Lower leg skin (tissue), 4 donors: ENCODE measurements around the gene MBD4. TPM values are rescaled to one million over a fixed set of nuclear protein-coding genes. Genes with fewer than 3 reads are reported as not detected.

Experiments
- DNase-seq, 2 donors: peaks; one replicate each; pipeline ENCODE4 v3.0.0-alpha.2; 2019; ENCODE audit warnings: low spot score in 2 of 2
- H3K4me3 ChIP-seq: fragments of 200-600 bp; sonication (generic); 2 replicates; pipeline ENCODE4 v1.5.1; 2017; ENCODE audit warnings: mild to moderate bottlenecking, low read depth; ENCODE audit not compliant: poor library complexity, severe bottlenecking
- CTCF ChIP-seq, 3 donors: fragments of 450-650 bp; IDR thresholded peaks; one replicate each; pipeline ENCODE4 v1.5.1; 2016; ENCODE audit warnings: antibody characterized with exemption in 3 of 3, mild to moderate bottlenecking in 3 of 3, moderate library complexity in 2 of 3
- POLR2A ChIP-seq, 2 donors: fragments of 450-650 bp; IDR thresholded peaks; one replicate each; pipeline ENCODE4 v1.6.1; 2016 to 2017; ENCODE audit warnings: antibody characterized with exemption in 2 of 2, mild to moderate bottlenecking in 1 of 2, moderate library complexity in 1 of 2
- WGBS, 2 donors: methylation state at CpG; one replicate each; pipeline ENCODE4 v1.1.5; 2018; 5-methylcytosine and 5-hydroxymethylcytosine counted together
- intact Hi-C: fragments of 100-400 bp; cut with DNase I; formaldehyde crosslinking; loops from one replicate; pipeline ENCODE4 v1.15.0; 2023; ENCODE audit warnings: low total_unique reads
- total RNA-seq, 4 donors: library from RNA; depleted of rRNA; stranded (reverse); fragments of >200 nt; gene quantifications; one replicate each; pipeline ENCODE4 v1.1.0, GENCODE V29; 2016

Gene MBD4
- total RNA-seq, 4 donors from 2014 or later: 14.5 to 36.9 (median 18.4) TPM

GRCh38 chr3:129382366-129382765, 57.4 kb downstream of the MBD4 start:
- DNase-seq: no peak
- 84 to 89% methylated on average over 2 of the region's 2 CpGs for WGBS, 2 donors
- intact Hi-C loops: no loop called here
- no peak overlapping the region for H3K4me3 ChIP-seq
- no peak for TF ChIP-seq CTCF (IDR thresholded peaks at IDR 0.05)
- TF ChIP-seq POLR2A (IDR thresholded peaks at IDR 0.05): no peak

Other genes starting within 250 kb of the MBD4 start
- gene COPG1, start 190.3 kb downstream of the MBD4 start, total RNA-seq: 10 to 100 TPM; 69.2 to 95.2 (median 79.8) TPM
- 10 to 100 TPM; 25.2 to 34.9 (median 34.4) TPM for gene HMCES, start 161.1 kb downstream of the MBD4 start, total RNA-seq
- not detected for gene EFCAB12, start 11.3 kb downstream of the MBD4 start, total RNA-seq
- 10 to 100 TPM; 10.1 to 31.1 (median 22.5) TPM for gene IFT122, start 276 bp upstream of the MBD4 start, total RNA-seq
- not detected for gene RHO, start 88.7 kb upstream of the MBD4 start, total RNA-seq
- gene H1-8, start 103.2 kb upstream of the MBD4 start, total RNA-seq: not detected
- gene PLXND1, start 166.7 kb upstream of the MBD4 start, total RNA-seq: 10 to 100 TPM; 24.0 to 42.6 (median 30.3) TPM